Astrocyte (in vitro differentiated cells and primary cell): Measurements from ENCODE around the gene DAB2. TPM values are rescaled to one million over a fixed set of nuclear protein-coding genes. Genes with fewer than 3 reads are reported as not detected.
A peak's percentile ranks its signal among the peaks of the same experiment; 100 is the strongest.

Source experiments
- DNase-seq: peaks from one replicate; pipeline ENCODE4 v3.0.0-alpha.2; 2010; ENCODE audit warnings: low read depth
- FAIRE-seq: peaks from 2 replicates; lab custom pipeline; 2011; peaks lifted over from hg19 to GRCh38; lab: Jason Lieb, UNC
- H2AFZ ChIP-seq: 2 replicates; pipeline ENCODE4 v1.6.0; 2012; ENCODE audit warnings: low read depth, low read length, inconsistent platforms
- H3K27ac ChIP-seq: 2 replicates; pipeline ENCODE4 v1.5.1; 2011; ENCODE audit warnings: low read depth, low read length, inconsistent platforms
- H3K27me3 ChIP-seq: 2 replicates; pipeline ENCODE4 v1.6.0; 2011; ENCODE audit warnings: low read length, inconsistent platforms; ENCODE audit not compliant: insufficient read depth
- H3K36me3 ChIP-seq: 2 replicates; pipeline ENCODE4 v1.5.1; 2011; ENCODE audit warnings: low read length, inconsistent platforms; ENCODE audit not compliant: insufficient read depth
- H3K4me1 ChIP-seq: 2 replicates; pipeline ENCODE4 v1.5.1; 2011; ENCODE audit warnings: low read length, inconsistent platforms; ENCODE audit not compliant: insufficient read depth
- H3K4me2 ChIP-seq: 2 replicates; pipeline ENCODE4 v1.6.0; 2012; ENCODE audit warnings: low read length, inconsistent platforms
- H3K4me3 ChIP-seq: 2 replicates; pipeline ENCODE4 v1.5.1; 2011; ENCODE audit warnings: low read depth, mild to moderate bottlenecking, low read length, inconsistent platforms; ENCODE audit not compliant: insufficient read depth
- H3K79me2 ChIP-seq: 2 replicates; pipeline ENCODE4 v1.6.0; 2012; ENCODE audit warnings: mild to moderate bottlenecking, low read length, inconsistent platforms; ENCODE audit not compliant: insufficient read depth
- H3K9ac ChIP-seq: 2 replicates; pipeline ENCODE4 v1.6.0; 2012; ENCODE audit warnings: mild to moderate bottlenecking, low read length, inconsistent platforms
- H3K9me3 ChIP-seq: 2 replicates; pipeline ENCODE4 v1.5.1; 2012; ENCODE audit warnings: low read depth, mild to moderate bottlenecking, low read length, inconsistent platforms; ENCODE audit not compliant: insufficient read depth
- H4K20me1 ChIP-seq: 2 replicates; pipeline ENCODE4 v1.6.0; 2012; ENCODE audit warnings: low read length, inconsistent platforms; ENCODE audit not compliant: insufficient read depth
- H3K27ac Mint-ChIP-seq: one replicate; pipeline ENCODE4 v1.8.0; 2021; ENCODE audit warnings: mild to moderate bottlenecking, mixed read lengths; ENCODE audit not compliant: unreplicated experiment
- H3K27me3 Mint-ChIP-seq: one replicate; pipeline ENCODE4 v1.8.0; 2021; ENCODE audit warnings: low read depth, mixed read lengths; ENCODE audit not compliant: unreplicated experiment
- H3K36me3 Mint-ChIP-seq: one replicate; pipeline ENCODE4 v1.8.0; 2021; ENCODE audit warnings: low read depth, mixed read lengths; ENCODE audit not compliant: unreplicated experiment
- H3K4me1 Mint-ChIP-seq: one replicate; pipeline ENCODE4 v1.8.0; 2021; ENCODE audit warnings: low read depth, mixed read lengths; ENCODE audit not compliant: unreplicated experiment
- H3K4me3 Mint-ChIP-seq: one replicate; pipeline ENCODE4 v1.8.0; 2021; ENCODE audit warnings: mild to moderate bottlenecking, moderate library complexity, mixed read lengths; ENCODE audit not compliant: unreplicated experiment
- H3K9me3 Mint-ChIP-seq: one replicate; pipeline ENCODE4 v1.8.0; 2021; ENCODE audit warnings: mild to moderate bottlenecking, mixed read lengths; ENCODE audit not compliant: unreplicated experiment
- EZH2 ChIP-seq: IDR thresholded peaks from 2 replicates; pipeline ENCODE4 v1.6.1; 2012; ENCODE audit warnings: mild to moderate bottlenecking, low read length, inconsistent platforms; ENCODE audit not compliant: insufficient read depth
- total RNA-seq: library from RNA; stranded (reverse); gene quantifications from 2 replicates; pipeline ENCODE4 v1.2.1, GENCODE V29; 2021
- TF ChIP-seq, protein P1 (sequence below): IDR thresholded peaks from 2 replicates; pipeline ENCODE4 v1.5.1; 2011; ENCODE audit warnings: low read depth, mild to moderate bottlenecking, inconsistent platforms, low read length, moderate library complexity; ENCODE audit not compliant: insufficient read depth

Gene DAB2
- total RNA-seq, 1 donor from 2014 or later = 84.5 TPM

DNA sequence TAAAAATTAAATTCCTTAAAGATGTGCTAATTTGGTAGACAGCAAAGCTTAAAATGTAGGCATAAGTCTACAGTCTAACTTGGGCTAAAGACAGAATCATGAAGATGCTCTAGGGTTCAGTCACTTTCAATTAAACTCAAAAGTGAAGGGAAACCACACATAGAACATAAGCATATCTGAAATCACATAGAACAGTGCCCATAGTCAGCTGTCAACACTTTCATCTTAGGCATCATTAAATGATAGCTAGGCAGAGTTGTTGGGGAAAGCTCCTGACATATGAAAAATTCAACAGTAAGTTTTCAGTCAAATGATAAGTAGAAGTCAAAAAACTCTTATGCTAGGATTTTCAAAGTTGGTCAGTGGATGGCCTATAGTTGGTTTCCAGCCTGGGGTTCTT, 11.0 kb downstream of the DAB2 start:
- peaks cover 100% of the 10 kb centered on the region for H3K79me2 ChIP-seq
- peaks cover 13% of the 10 kb centered on the region for H3K36me3 ChIP-seq
- peaks cover 19% of the 10 kb centered on the region for H3K4me1 Mint-ChIP-seq
- no peak overlapping the region for H3K4me2 ChIP-seq
- no peaks in the 10 kb centered on the region for H3K27me3 ChIP-seq
- no peak overlapping the region for H3K9ac ChIP-seq
- no peak overlapping the region for H3K27ac Mint-ChIP-seq
- peaks cover 7% of the 10 kb centered on the region for H3K36me3 Mint-ChIP-seq
- H3K9me3 ChIP-seq = no peaks in the 10 kb centered on the region
- H3K4me3 ChIP-seq = no peak overlapping the region
- H3K9me3 Mint-ChIP-seq = no peaks in the 10 kb centered on the region
- no peak for FAIRE-seq
- no peaks in the 10 kb centered on the region for H3K27me3 Mint-ChIP-seq
- H3K27ac ChIP-seq = no peak overlapping the region
- no peak overlapping the region for H2AFZ ChIP-seq
- H4K20me1 ChIP-seq = peaks cover 77% of the 10 kb centered on the region
- TF ChIP-seq EZH2 = no peak
- TF ChIP-seq, protein P1, sequence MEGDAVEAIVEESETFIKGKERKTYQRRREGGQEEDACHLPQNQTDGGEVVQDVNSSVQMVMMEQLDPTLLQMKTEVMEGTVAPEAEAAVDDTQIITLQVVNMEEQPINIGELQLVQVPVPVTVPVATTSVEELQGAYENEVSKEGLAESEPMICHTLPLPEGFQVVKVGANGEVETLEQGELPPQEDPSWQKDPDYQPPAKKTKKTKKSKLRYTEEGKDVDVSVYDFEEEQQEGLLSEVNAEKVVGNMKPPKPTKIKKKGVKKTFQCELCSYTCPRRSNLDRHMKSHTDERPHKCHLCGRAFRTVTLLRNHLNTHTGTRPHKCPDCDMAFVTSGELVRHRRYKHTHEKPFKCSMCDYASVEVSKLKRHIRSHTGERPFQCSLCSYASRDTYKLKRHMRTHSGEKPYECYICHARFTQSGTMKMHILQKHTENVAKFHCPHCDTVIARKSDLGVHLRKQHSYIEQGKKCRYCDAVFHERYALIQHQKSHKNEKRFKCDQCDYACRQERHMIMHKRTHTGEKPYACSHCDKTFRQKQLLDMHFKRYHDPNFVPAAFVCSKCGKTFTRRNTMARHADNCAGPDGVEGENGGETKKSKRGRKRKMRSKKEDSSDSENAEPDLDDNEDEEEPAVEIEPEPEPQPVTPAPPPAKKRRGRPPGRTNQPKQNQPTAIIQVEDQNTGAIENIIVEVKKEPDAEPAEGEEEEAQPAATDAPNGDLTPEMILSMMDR = no peak
- no peak for DNase-seq
- no peak overlapping the region for H3K4me3 Mint-ChIP-seq
- H3K4me1 ChIP-seq = peaks cover 12% of the 10 kb centered on the region

DNA sequence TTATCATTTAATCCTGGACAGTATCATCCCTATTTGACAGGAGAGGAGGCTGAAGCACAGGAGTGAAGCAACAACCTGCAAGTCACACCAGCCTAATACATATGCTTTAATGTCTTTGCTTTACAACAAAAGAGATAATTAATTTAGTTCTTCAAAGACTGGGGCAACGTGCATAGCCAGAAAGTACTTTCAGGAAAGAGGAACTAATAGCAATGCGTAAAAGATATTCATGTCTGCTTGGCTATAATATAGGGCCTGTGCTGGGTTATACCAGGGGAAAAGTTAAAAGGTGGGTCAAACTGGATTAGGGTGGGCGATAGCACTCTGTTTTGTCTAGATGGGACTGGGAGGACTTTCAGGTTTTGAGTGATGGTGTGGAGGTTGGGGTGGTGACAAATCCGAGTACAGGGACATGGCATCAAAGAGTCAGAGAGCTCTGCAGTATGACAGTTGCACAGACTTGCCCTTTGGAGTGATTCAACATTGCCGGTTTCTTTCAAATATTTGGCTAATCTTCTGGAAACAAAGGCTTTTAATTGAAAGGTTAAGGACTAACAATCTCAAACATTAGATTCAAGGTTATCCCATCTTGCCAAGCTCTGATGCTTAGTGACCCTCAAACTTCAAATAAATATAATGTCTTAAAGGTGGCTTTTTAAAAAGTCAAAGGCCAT, 11.9 kb downstream of the DAB2 start:
- H2AFZ ChIP-seq = no peak overlapping the region
- TF ChIP-seq, protein P1 = no peak
- no peak for TF ChIP-seq EZH2
- no peak overlapping the region for H3K27ac ChIP-seq
- H3K9me3 ChIP-seq = no peaks in the 10 kb centered on the region
- peaks cover 22% of the 10 kb centered on the region for H3K36me3 ChIP-seq
- peaks cover 12% of the 10 kb centered on the region for H3K4me1 ChIP-seq
- no peak overlapping the region for H3K27ac Mint-ChIP-seq
- no peak overlapping the region for H3K4me3 Mint-ChIP-seq
- H3K9ac ChIP-seq = no peak overlapping the region
- DNase-seq = no peak
- H3K27me3 ChIP-seq = no peaks in the 10 kb centered on the region
- no peak overlapping the region for H3K4me3 ChIP-seq
- peaks cover 100% of the 10 kb centered on the region for H3K79me2 ChIP-seq
- no peaks in the 10 kb centered on the region for H3K9me3 Mint-ChIP-seq
- no peak overlapping the region for H3K4me2 ChIP-seq
- no peak for FAIRE-seq
- H4K20me1 ChIP-seq = peaks cover 78% of the 10 kb centered on the region
- H3K36me3 Mint-ChIP-seq = peaks cover 11% of the 10 kb centered on the region
- H3K4me1 Mint-ChIP-seq = peaks cover 20% of the 10 kb centered on the region
- no peaks in the 10 kb centered on the region for H3K27me3 Mint-ChIP-seq

DNA sequence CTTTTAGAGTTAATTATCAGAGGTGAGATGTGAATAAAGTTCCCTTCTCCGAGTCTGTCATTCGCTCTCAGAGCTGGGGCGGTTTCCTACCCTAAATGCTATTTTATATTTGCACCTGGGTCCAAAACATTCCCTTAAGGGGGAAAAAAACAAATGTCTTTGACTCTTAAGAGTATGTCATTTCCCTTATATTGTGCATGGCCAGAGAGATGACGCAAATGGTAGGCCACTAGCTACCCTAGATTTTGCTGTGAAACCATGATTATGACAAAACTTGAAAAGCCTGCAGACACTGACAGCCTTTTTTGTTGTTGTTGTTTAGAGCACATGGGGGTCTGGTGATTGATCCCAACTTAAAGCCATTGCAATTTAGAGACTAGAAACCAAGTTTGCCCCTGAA, 12.8 kb downstream of the DAB2 start:
- Mint-ChIP-seq H3K27me3 (no peaks in the 10 kb centered on the region), H3K9me3 (no peaks in the 10 kb centered on the region), H3K27ac (no peak overlapping the region), H3K4me1 (peaks cover 20% of the 10 kb centered on the region), H3K36me3 (peaks cover 12% of the 10 kb centered on the region), H3K4me3 (no peak overlapping the region)
- Histone ChIP-seq H3K27ac (no peak overlapping the region), H3K4me1 (peaks cover 12% of the 10 kb centered on the region), H3K9ac (no peak overlapping the region), H3K27me3 (no peaks in the 10 kb centered on the region), H3K4me2 (no peak overlapping the region), H3K36me3 (peaks cover 17% of the 10 kb centered on the region), H3K79me2 (peaks cover 100% of the 10 kb centered on the region), H3K9me3 (no peaks in the 10 kb centered on the region), H3K4me3 (no peak overlapping the region), H2AFZ (no peak overlapping the region), H4K20me1 (peaks cover 72% of the 10 kb centered on the region)
- DNase-seq (no peak), FAIRE-seq (peak; percentile 58)
- TF ChIP-seq, protein P1 = no peak
- no peak for TF ChIP-seq EZH2
